Measurements from ENCODE around the gene BLM. TPM values are rescaled to one million over a fixed set of nuclear protein-coding genes. Genes with fewer than 3 reads are reported as not detected.
A peak's percentile ranks its signal among the peaks of the same experiment; 100 is the strongest.

BLM gene
- total and polyA plus RNA-seq, 8 donors: 3.7 to 13.1 (median 8.7) TPM

DNA sequence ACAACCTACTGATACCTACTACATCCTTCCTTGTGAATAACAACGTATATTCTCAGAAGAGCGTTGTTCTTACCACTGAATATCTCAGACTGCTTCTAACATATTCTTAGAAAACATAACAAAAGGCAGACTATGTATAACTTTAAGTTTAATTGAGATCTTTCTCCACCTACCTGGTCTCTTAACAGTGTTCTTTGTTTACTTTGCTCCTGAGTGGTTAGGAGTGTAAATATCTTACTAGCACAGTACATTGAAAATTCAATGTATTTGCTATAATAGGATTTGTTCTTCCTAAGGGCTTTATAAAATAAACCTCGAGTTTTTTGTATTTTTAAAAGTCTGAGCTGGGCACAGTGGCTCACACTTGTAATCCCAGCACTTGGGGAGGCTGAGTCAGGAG lies 7.9 kb upstream of the BLM start:
- TF ChIP-seq, protein P1, sequence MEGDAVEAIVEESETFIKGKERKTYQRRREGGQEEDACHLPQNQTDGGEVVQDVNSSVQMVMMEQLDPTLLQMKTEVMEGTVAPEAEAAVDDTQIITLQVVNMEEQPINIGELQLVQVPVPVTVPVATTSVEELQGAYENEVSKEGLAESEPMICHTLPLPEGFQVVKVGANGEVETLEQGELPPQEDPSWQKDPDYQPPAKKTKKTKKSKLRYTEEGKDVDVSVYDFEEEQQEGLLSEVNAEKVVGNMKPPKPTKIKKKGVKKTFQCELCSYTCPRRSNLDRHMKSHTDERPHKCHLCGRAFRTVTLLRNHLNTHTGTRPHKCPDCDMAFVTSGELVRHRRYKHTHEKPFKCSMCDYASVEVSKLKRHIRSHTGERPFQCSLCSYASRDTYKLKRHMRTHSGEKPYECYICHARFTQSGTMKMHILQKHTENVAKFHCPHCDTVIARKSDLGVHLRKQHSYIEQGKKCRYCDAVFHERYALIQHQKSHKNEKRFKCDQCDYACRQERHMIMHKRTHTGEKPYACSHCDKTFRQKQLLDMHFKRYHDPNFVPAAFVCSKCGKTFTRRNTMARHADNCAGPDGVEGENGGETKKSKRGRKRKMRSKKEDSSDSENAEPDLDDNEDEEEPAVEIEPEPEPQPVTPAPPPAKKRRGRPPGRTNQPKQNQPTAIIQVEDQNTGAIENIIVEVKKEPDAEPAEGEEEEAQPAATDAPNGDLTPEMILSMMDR (IDR thresholded peaks at IDR 0.05): no peak
- Histone ChIP-seq H3K9me3 (no peaks in the 10 kb centered on the region), H3K36me3 (no peaks in the 10 kb centered on the region), H3K4me3 (no peak overlapping the region), H3K27me3 (no peaks in the 10 kb centered on the region), H3K27ac (no peak overlapping the region), H3K4me1 (no peaks in the 10 kb centered on the region)
- ATAC-seq (peak; percentile 79), DNase-seq (no peak)
- intact Hi-C loops (cut with DNase I): no loop called here

DNA sequence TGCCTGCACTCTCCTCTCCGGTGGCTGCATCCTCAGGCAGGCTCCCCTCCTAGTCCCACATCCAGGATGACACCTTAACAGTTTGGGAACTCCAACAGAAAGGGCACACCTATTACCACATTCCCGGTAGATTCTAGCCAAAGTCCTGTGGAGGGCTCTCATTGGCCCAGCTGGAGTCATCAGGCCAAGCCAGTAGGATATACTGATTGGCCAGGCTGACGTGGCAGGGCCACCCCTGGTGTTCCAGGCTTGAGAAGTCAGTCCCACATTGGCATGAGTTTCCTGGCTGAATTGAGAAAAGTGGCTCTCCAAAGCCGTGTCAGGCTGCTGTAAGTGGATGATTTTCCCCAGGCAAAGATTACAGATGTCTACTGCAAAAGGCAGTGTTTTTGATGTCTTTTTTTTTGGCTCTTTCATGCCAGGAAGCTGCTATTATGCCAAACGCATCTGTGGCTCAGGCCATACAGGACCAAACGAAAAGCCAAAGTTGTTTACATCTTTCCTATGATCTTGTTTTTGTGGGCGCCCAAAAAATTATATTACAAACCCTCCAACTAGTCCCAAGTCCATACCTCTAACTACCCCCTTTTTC lies 6.6 kb upstream of the BLM start:
- TF ChIP-seq, protein P1 (IDR thresholded peaks at IDR 0.05): no peak
- Histone ChIP-seq H3K27ac (no peak overlapping the region), H3K4me1 (no peaks in the 10 kb centered on the region), H3K9me3 (no peaks in the 10 kb centered on the region), H3K36me3 (no peaks in the 10 kb centered on the region), H3K4me3 (no peak overlapping the region), H3K27me3 (no peaks in the 10 kb centered on the region)
- intact Hi-C loops (cut with DNase I): no loop called here
- peak in 1 of 4 donors; percentile 69 for DNase-seq
- peak; percentile 92 for ATAC-seq

DNA sequence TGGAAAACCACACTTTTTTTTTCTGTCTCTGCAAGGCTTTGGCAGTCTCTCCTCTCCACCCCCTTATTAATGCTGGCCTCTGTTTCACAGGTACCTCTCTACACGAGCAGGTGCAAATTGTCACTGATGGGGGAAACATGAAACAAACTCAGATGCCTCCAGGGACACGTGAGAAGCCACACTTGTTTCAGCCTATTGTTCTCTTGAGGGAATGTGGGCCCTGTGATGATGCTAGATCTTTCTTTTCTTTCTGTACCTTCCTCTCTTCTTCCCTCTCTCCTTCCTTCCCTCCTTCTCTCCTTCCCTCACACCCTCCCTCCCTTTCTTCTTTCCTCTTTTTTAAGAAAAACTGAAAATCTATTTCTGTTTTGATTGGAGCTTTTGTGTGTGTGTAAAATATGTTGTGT lies 5.7 kb upstream of the BLM start:
- H3K9me3 ChIP-seq: no peaks in the 10 kb centered on the region
- no peak for DNase-seq
- no peak for ATAC-seq
- no peaks in the 10 kb centered on the region for H3K36me3 ChIP-seq
- intact Hi-C loops (cut with DNase I): no loop called here
- peaks cover 0 to 6% of the 10 kb centered on the region in 2 donors for H3K4me1 ChIP-seq
- no peak overlapping the region for H3K27ac ChIP-seq
- H3K4me3 ChIP-seq: no peak overlapping the region
- TF ChIP-seq, protein P1 (IDR thresholded peaks at IDR 0.05): no peak
- no peaks in the 10 kb centered on the region for H3K27me3 ChIP-seq

DNA sequence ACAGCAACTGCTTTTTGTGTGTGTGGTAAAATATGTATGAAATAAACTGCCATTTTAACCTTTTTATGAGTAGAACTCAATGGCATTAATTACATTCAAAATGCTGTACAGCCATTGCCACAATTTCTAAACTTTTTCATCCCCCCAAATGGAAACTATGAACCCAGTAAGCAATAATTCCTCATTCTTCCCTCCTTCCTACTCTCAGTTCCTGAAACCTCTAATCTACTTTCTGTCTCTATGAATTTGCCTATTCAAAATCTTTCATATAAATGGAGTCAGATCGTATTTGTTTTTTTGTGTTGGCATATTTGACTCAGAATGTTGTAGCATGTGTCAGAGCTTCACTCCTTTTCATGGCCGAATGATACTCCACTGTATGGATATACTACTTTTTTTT lies 5.3 kb upstream of the BLM start:
- TF ChIP-seq, protein P1 (IDR thresholded peaks at IDR 0.05): no peak
- no peaks in the 10 kb centered on the region for H3K36me3 ChIP-seq
- ATAC-seq: no peak
- no peak overlapping the region for H3K4me3 ChIP-seq
- intact Hi-C loops (cut with DNase I): no loop called here
- H3K27me3 ChIP-seq: no peaks in the 10 kb centered on the region
- H3K9me3 ChIP-seq: no peaks in the 10 kb centered on the region
- peaks cover 0 to 8% of the 10 kb centered on the region in 2 donors for H3K4me1 ChIP-seq
- no peak for DNase-seq
- H3K27ac ChIP-seq: no peak overlapping the region

DNA sequence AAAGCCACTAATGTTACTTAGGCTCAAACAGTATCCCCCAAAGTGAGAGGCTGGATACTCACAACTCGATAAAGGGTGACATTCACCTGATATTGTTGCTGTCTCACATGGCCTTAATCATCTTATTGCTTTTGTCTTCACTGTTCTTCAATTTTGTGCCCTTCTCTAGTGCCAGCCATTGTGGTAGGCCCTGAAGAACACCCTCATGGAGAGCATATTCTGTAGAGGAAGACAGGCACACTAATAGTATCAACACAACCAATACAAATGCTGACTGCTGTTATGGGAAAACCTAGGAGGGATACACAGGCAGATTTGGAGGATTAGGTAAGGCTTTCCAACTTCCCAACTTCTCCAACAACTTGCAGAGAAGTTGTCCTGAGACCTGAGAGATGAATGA lies 4.1 kb upstream of the BLM start:
- no peak overlapping the region for H3K4me3 ChIP-seq
- no peak for ATAC-seq
- no peak overlapping the region for H3K27ac ChIP-seq
- no peaks in the 10 kb centered on the region for H3K9me3 ChIP-seq
- no peak for DNase-seq
- H3K36me3 ChIP-seq: no peaks in the 10 kb centered on the region
- no peaks in the 10 kb centered on the region for H3K27me3 ChIP-seq
- TF ChIP-seq, protein P1 (IDR thresholded peaks at IDR 0.05): no peak
- peaks cover 5 to 16% of the 10 kb centered on the region in 2 donors for H3K4me1 ChIP-seq
- intact Hi-C loops (cut with DNase I): no loop called here
